Middle frontal gyrus (tissue), 1 donor: ENCODE data around the gene FBXL13.
"Not testable (repeated sequence)": the region's sequence is repeated elsewhere in the genome, so short reads cannot be mapped to it uniquely, and the experiment has no call there.

Source experiments
- DNase-seq: peaks from one replicate; pipeline ENCODE4 v3.0.0-alpha.2; 2015; ENCODE audit warnings: low spot score; ENCODE audit errors: extremely low spot score

Gene FBXL13

GRCh38 chr7:102859084-102859798 lies 215.4 kb downstream of the FBXL13 start:
- DNase-seq: no peak

GRCh38 chr7:102856036-102856435 lies 218.6 kb downstream of the FBXL13 start:
- no peak for DNase-seq

GRCh38 chr7:102849538-102849937 lies 225.1 kb downstream of the FBXL13 start:
- no peak for DNase-seq

- no peak for DNase-seq
Observed at GRCh38 chr7:102849079-102849478, 225.5 kb downstream of the FBXL13 start.

GRCh38 chr7:102845346-102845745 lies 229.2 kb downstream of the FBXL13 start:
- DNase-seq: no peak

- DNase-seq: no peak
Observed at GRCh38 chr7:102843850-102844249, 230.7 kb downstream of the FBXL13 start.

GRCh38 chr7:102842284-102842683 lies 232.3 kb downstream of the FBXL13 start:
- no peak for DNase-seq

- DNase-seq: peak; percentile 16
Observed at GRCh38 chr7:102841290-102841689, 233.3 kb downstream of the FBXL13 start.

- DNase-seq: no peak
Observed at GRCh38 chr7:102840404-102840803, 234.2 kb downstream of the FBXL13 start.

GRCh38 chr7:102838572-102839101 lies 236.0 kb downstream of the FBXL13 start:
- not testable (repeated sequence) for DNase-seq

GRCh38 chr7:102837802-102838201 lies 236.8 kb downstream of the FBXL13 start:
- DNase-seq: no peak

- DNase-seq: no peak
Observed at GRCh38 chr7:102836977-102837376, 237.6 kb downstream of the FBXL13 start.

GRCh38 chr7:102836191-102836919 lies 238.2 kb downstream of the FBXL13 start:
- DNase-seq: no peak

- DNase-seq: no peak
Observed at GRCh38 chr7:102834999-102835398, 239.6 kb downstream of the FBXL13 start.

GRCh38 chr7:102834466-102834865 lies 240.1 kb downstream of the FBXL13 start:
- DNase-seq: no peak

- DNase-seq: no peak
Observed at GRCh38 chr7:102833343-102833742, 241.3 kb downstream of the FBXL13 start.

- no peak for DNase-seq
Observed at GRCh38 chr7:102832674-102833073, 241.9 kb downstream of the FBXL13 start.

- no peak for DNase-seq
Observed at GRCh38 chr7:102830197-102830596, 244.4 kb downstream of the FBXL13 start.

GRCh38 chr7:102829075-102829474 lies 245.5 kb downstream of the FBXL13 start:
- no peak for DNase-seq

- no peak for DNase-seq
Observed at GRCh38 chr7:102828286-102828685, 246.3 kb downstream of the FBXL13 start.

- DNase-seq: no peak
Observed at GRCh38 chr7:102823390-102824119, 251.0 kb downstream of the FBXL13 start.
